GM18867 (cell line): ENCODE measurements around the gene CASZ1.

Source experiments
- ATAC-seq: cut with Tn5 transposase; IDR thresholded peaks from one replicate; pipeline ENCODE4 v1.9.1; 2021; ENCODE audit warnings: mild to moderate bottlenecking, moderate library complexity; ENCODE audit not compliant: unreplicated experiment

CASZ1 gene

GRCh38 chr1:10733474-10734366 is 62.7 kb downstream of the CASZ1 start:
- ATAC-seq: no peak

DNA sequence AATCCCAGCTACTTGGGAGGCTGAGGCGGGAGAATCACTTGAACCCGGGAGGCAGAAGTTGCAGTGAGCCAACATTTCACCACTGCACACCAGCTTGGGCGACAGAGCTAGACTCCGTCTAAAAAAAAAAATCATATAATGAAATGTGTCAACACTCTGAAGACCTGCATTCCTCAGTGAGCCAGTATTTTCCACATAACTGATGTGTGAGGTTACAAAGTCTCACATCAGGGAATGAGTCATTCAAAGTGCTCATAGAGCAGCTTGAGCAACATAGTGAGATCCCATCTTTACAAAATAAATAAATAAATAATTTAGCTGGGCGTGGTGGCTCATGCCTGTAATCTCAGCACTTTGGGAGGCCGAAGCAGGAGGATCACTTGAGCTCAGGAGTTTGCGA is 65.5 kb downstream of the CASZ1 start:
- no peak for ATAC-seq

DNA sequence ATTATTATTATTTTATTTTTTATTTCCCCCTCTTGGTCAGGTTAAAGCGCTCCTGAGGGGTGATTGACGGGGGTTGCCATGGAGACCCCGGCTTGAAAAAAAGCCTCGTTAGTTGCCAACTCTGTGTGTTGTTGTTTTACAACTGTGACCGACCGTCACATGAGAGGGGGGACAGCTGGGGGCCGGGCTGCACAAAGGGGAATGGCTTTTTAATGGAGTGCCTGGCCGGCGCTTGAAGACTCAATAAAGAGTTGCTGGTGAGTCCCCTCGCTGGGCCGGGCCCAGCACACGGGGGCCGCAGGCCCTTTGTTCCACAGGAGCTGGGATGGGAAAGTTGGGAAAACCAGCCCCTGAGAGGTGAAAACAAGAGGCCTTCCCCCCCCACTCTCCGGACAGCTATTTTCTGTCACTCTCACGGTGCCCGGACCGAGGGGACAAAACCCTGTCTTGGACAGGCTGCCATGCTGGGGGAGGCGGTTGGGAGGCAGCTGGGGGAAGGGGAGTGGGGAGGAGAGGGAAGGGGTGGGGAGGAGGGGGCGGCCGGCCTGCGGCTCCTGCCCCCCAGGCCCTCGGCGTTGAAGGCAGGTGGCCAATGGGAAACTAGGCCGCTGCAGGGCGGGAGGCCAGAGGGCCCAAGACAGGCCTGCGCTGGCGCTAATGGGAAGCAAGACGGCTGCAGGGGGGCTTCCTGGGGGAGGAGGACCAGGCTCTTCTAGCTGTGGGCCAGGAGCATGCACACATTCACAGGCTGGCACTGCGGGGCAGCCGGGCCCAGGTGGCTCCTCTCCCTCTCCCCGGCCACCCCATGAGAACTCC is 67.6 kb downstream of the CASZ1 start:
- ATAC-seq: no peak

DNA sequence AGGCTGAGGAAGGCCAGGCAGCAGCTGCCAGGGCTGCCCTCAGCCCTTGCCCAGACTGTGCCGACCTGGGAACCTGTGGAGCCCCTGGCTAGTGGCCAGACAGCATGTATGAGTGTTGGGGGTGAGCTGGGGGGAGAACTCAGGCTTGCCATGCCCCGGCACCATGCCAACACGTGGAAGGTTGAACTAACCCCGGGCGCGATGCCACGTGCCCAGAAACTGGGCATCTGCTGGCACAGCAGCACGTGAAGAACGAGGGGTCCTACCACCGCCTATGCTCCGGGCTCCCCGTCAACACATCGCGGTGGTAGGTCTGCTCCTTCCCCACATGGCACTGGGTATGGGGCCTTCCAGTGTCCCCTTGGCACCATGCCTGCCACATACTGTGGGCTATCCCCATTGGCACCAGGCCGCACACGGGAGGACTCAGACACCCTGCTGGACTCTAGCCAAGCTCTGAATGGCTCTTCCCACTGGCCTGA is 68.7 kb downstream of the CASZ1 start:
- no peak for ATAC-seq

DNA sequence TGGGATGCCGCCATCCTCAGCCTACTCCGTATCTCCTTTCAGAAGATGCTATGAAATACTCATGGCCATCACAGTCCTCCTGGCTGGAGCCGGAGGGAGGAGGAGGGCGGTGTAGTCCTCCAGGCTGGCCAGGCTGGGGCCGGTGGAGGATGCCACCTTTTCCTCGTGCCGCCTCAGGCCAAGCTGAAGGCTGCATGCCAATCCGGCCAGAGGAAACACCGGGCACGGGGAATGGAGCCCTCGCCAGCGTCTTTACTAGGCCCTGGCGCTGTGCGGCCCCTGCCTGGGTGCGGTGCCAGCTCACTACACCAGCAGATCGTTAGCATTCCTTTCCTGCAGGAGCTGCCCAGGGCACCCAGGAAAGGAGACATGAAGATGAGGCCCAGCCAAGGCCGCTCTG is 70.1 kb downstream of the CASZ1 start:
- ATAC-seq: no peak

DNA sequence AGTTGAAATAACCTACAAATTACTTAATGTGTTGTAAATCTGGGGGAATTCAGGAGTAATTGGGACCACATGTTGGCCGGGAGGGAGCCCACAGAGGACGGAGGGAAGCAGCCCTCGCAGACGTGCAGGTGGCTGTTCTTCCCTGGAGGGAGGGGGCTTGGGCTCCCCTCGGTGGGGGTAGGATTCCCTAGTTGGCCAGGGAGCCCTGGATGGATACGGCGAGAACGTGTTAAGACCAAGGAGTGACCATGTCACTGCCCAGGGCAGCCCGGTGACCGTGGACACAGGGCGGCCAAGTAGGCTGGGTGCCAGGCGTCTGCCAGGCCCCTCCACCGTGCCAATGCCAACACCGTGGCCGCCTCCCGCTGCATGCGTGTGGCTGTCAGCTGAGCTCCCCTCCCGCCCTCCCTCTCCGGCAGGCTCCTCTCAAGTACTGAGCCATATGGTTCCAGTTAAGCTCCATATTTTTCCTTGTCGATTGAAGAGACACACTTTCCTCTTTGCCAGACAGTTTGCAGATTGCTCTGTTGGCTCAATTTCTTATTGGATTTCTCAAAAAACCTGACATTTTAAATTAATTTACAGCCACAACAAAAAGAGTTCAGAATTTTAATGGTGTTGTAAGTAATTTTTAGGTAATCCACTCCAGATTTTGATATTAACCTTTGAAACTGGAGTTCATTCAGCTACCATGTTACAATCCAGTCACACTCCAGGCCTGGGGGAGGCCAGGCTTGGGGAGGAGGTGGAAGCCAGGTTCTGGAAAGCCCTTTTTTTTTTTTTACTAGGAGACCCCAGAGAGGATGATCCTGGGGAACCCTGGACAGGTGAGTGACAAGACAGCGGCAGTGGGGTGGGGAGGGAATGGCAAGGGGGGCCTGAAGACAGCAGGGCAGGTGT is 71.2 kb downstream of the CASZ1 start:
- ATAC-seq: no peak

GRCh38 chr1:10724511-10724910 is 71.9 kb downstream of the CASZ1 start:
- no peak for ATAC-seq

DNA sequence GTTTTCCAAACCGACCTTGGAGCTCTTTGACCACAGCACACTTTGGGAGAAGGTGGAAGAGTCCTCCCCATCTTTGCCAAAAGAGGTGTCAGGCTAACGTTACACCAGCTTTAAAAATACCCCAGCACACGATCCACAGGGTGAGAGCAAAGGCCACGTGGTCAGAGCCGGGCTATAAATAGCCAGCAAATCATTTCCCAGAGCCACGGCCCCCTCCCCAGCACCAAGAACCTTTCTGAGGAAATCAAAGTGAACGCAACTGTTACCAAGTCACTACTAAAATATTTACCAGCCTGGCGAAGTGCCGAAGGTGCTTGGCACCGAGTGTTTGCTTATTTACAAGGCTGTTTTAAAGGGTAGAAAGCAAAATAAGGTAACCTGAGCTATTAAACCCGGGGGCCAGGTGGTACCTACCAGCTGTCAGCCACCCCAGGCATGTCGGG is 72.4 kb downstream of the CASZ1 start:
- no peak for ATAC-seq

DNA sequence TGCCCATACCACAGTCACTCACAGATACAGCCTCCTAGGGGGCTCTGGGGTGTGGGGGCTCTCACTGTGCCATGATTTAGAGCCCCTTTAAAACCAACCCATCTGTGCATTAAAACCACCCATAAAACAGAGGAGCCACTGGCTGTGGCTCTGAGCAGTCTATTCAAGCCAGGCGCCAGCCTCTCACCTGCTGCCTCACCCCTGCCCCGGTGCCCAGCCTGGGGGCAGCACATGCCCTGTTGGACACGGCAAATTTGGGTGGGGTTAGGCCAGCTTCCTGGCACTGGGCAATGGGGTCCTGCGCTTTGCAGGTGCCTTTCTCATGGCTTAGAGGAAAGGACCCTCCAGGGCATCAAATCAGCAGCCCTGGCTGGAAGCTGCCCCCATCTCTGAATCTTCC is 73.1 kb downstream of the CASZ1 start:
- no peak for ATAC-seq

DNA sequence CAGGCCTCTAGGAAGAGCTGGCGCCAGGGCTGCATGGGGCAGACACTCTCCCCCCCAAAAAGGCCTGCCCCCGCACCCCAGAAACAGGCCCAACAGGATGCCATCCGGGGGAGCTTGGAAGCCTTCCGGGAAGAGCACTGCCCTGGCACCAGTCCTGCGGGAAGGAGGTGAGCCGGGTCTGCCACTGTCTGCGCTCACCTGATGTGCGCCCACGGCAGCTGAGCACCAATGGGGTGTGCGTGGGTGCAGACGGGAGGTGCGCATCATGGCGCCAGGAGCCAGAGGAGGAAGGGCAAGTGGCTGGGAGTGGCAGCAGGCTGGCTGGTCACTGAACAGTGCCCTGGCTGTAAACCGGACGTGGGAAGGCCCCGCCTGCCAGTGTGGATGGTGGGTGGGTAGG is 73.6 kb downstream of the CASZ1 start:
- ATAC-seq: no peak

DNA sequence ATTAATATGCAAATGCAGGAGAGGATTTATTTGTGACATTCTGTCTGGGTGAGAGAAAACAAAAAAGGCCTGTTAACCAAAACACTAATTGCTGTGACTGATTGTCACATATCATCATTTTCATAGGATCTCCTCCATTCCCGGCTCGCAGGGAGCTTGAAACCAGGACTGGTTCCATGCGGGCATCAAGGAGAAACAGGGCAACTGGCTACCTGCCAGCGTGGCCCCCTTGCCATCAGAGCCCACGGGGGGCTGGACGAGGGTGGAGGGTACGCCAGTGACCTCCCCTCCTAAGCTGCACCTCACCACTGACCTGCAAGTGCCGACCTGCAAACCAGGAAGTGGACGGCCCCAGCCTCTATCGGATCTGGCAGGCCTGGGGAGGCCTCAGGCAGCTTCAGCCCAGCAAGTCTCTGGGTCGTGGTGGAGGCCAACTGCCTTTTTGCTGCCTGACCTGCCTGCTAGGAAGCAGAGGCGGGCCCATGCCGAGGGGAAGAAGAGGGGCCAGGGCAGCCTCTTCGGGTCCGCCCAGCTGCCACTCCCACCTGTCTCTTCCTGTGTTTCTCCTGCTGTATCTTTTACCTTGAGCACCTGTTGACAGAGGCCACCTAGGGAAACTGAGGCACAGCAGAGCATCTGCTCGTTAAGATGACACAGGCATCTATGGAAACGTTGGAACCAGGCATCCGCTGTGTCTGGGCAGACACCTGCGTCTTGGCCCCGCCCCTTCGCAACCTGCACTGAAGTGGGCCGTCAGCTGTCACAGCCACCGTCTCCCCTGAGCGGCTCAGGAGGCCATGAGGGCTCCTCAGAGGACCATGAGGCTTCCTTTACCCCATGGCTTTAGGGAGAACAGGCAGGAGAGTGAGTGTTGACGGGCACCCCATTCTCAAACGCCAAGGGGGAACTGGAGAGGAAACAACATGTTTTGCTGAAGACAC is 74.8 kb downstream of the CASZ1 start:
- ATAC-seq: no peak

DNA sequence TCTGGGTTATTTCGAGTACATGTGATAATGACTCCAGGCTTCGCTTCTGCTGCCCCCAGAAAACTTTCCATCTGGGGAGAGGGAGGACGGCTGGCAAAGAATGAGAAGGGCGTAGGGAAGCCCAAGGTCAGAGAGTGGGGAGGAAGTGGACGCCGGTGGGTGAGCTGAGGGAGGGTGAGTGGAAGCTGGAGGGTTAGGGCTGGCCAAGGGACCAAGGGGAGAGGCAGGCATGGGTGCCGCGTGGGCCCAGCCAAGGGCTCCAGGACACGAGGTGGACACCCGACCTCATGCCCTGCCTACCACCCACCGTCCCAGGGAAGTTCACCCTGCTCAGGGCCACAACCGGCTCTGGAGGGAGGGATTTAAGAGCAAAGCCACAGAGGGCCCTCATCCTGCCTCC is 75.8 kb downstream of the CASZ1 start:
- ATAC-seq: no peak

DNA sequence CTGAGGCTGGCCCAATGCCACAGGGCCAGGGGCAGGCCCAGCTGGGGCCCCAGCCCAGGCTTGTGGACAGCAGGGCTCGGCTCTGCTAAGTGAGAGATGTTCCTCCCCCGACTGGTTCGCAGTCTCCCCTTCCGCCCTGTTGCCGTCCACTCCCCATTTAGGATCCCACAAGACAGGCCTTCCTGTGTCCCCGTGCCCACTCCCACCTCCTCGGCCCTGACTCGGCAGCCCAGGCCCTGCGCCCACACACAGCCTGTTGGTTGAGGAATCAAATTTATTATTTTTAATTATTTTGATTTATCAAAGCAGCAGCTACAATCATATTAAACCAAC is 78.4 kb downstream of the CASZ1 start:
- ATAC-seq: no peak

GRCh38 chr1:10717296-10718082 is 79.0 kb downstream of the CASZ1 start:
- ATAC-seq: no peak

- no peak for ATAC-seq
Measured at GRCh38 chr1:10716840-10717239, 79.6 kb downstream of the CASZ1 start.

DNA sequence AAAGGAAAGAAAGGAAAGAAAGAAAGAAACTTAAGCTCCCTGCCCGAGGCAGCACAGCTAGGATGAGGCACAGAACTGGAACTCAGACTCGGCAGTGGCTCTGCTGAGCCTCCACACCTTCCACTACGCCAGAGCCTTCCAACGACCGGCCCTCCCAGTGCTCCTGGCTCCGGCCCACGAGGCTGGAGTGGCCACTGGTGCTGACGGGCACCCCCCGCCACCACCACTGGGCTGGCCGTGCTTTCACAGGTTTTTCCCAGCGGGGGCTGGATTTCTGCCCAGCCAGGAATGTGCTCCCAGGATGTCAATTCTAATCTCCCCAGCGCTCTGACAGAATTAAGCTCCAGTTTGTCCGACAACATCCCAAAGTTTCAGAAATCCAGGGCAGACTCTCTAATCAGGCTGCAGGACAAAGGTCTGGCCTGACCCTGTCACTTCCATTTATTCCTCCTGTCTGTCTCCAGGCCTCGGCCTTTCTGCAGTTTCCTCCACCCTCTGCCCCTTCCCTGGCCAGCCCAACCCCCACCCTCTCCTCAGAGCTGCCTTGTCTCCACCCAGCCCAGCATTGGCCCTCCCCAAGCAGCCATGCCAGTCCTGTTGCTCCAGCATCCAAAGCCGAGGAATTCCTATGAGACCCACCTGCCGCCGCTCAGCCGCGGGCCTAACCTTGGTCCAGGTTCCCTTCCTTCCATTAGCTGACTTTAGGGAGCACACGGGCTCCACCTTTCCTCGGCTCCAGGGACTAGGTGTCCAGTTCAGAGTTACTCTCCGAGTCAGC is 81.9 kb downstream of the CASZ1 start:
- no peak for ATAC-seq

GRCh38 chr1:10713614-10714013 is 82.8 kb downstream of the CASZ1 start:
- no peak for ATAC-seq
